Esophagus (tissue), 2 donors: ENCODE measurements around the gene OR52E2. TPM values are rescaled to one million over a fixed set of nuclear protein-coding genes. Genes with fewer than 3 reads are reported as not detected.
"Not testable (repeated sequence)": the region's sequence is repeated elsewhere in the genome, so short reads cannot be mapped to it uniquely, and the experiment has no call there.

Experiments used
- H3K27ac ChIP-seq, 2 donors: one replicate each; pipeline ENCODE4 v1.5.1; 2013; ENCODE audit warnings: low read depth in 2 of 2, mild to moderate bottlenecking in 2 of 2, inconsistent platforms in 1 of 2, low read length in 1 of 2, moderate library complexity in 1 of 2
- H3K27me3 ChIP-seq, 2 donors: one replicate each; pipeline ENCODE4 v1.6.1; 2013; ENCODE audit warnings: low read length in 2 of 2, control low read depth in 1 of 2, mild to moderate bottlenecking in 1 of 2; ENCODE audit not compliant: insufficient read depth in 2 of 2, control insufficient read depth in 1 of 2
- H3K36me3 ChIP-seq, 2 donors: one replicate each; pipeline ENCODE4 v1.6.1; 2013; ENCODE audit warnings: low read length in 1 of 2; ENCODE audit not compliant: control insufficient read depth in 2 of 2, insufficient read depth in 2 of 2
- H3K4me1 ChIP-seq, 2 donors: one replicate each; pipeline ENCODE4 v1.6.1; 2013; ENCODE audit warnings: low read length in 1 of 2; ENCODE audit not compliant: control insufficient read depth in 2 of 2, insufficient read depth in 2 of 2
- H3K4me3 ChIP-seq, 2 donors: one replicate each; pipeline ENCODE4 v1.5.1; 2013; ENCODE audit warnings: low read length in 2 of 2, mild to moderate bottlenecking in 2 of 2, low read depth in 1 of 2, moderate library complexity in 1 of 2
- H3K9me3 ChIP-seq, 2 donors: one replicate each; pipeline ENCODE4 v1.6.1; 2013; ENCODE audit warnings: mild to moderate bottlenecking in 2 of 2, low read depth in 1 of 2, low read length in 1 of 2, moderate library complexity in 1 of 2; ENCODE audit not compliant: control insufficient read depth in 2 of 2, insufficient read depth in 1 of 2
- WGBS, 2 donors: extraction: QIAGEN DNeasy Blood & Tissue Kit; methylation state at CpG; one replicate each; pipeline ENCODE4 v1.1.7; 2013; 5-methylcytosine and 5-hydroxymethylcytosine counted together
- polyA plus RNA-seq, 2 donors: library from polyadenylated mRNA; stranded (reverse); fragments of 200-250 nt; gene quantifications; one replicate each; pipeline ENCODE4 v1.2.3, GENCODE V29; 2013
- donor health status: healthy with polysubstance abuse.
- donor health status: Bipolar disorder and iron deficiency.

The OR52E2 gene
- polyA plus RNA-seq, 2 donors: not detected

GRCh38 chr11:5071799-5072198 is 12.4 kb upstream of the OR52E2 start:
- no peaks in the 10 kb centered on the region for H3K27me3 ChIP-seq
- H3K36me3 ChIP-seq: no peaks in the 10 kb centered on the region
- H3K9me3 ChIP-seq: no peaks in the 10 kb centered on the region
- no peak overlapping the region for H3K27ac ChIP-seq
- H3K4me1 ChIP-seq: no peaks in the 10 kb centered on the region
- H3K4me3 ChIP-seq: no peak overlapping the region
- 53 to 57% methylated on average over 3 of the region's 3 CpGs for WGBS, 2 donors

- 58 to 62% methylated on average over 3 of the region's 3 CpGs for WGBS, 2 donors
- Histone ChIP-seq H3K4me3 (no peak within 1 kb of the TSS), H3K4me1 (no peaks in the 10 kb centered on the region), H3K9me3 (no peaks in the 10 kb centered on the region), H3K27me3 (no peaks in the 10 kb centered on the region), H3K27ac (no peak within 1 kb of the TSS), H3K36me3 (no peaks in the 10 kb centered on the region)
Observed at GRCh38 chr11:5069272-5069671, 9.8 kb upstream of the OR52E2 start, which contains the start of gene OR52E1. Gene OR52E1 (plus strand): TSS chr11:5069572.

GRCh38 chr11:5065027-5065426 is 5.6 kb upstream of the OR52E2 start:
- H3K9me3 ChIP-seq: no peaks in the 10 kb centered on the region
- H3K4me3 ChIP-seq: no peak overlapping the region
- no peaks in the 10 kb centered on the region for H3K36me3 ChIP-seq
- H3K4me1 ChIP-seq: no peaks in the 10 kb centered on the region
- WGBS, 2 donors: 26 to 29% methylated on average over 1 of the region's 1 CpG
- H3K27me3 ChIP-seq: no peaks in the 10 kb centered on the region
- no peak overlapping the region for H3K27ac ChIP-seq

GRCh38 chr11:5058679-5059078 is 748 bp downstream of the OR52E2 start:
- H3K36me3 ChIP-seq, H3K27me3 ChIP-seq, H3K4me3 ChIP-seq, H3K9me3 ChIP-seq, H3K27ac ChIP-seq, H3K4me1 ChIP-seq: not testable (repeated sequence)
- WGBS, 2 donors: 64 to 77% methylated on average over 5 of the region's 5 CpGs

- Histone ChIP-seq H3K9me3 (no peaks in the 10 kb centered on the region), H3K27ac (no peak overlapping the region), H3K36me3 (no peaks in the 10 kb centered on the region), H3K4me1 (no peaks in the 10 kb centered on the region), H3K27me3 (no peaks in the 10 kb centered on the region), H3K4me3 (no peak overlapping the region)
- WGBS, 2 donors: 77 to 85% methylated on average over 15 of the region's 15 CpGs
Observed at GRCh38 chr11:5046754-5047330, 12.6 kb downstream of the OR52E2 start.

- no peaks in the 10 kb centered on the region for H3K36me3 ChIP-seq
- no peaks in the 10 kb centered on the region for H3K4me1 ChIP-seq
- H3K27ac ChIP-seq: no peak within 1 kb of the TSS
- no peaks in the 10 kb centered on the region for H3K27me3 ChIP-seq
- H3K4me3 ChIP-seq: no peak within 1 kb of the TSS
- WGBS, 2 donors: 57 to 78% methylated on average over 1 of the region's 1 CpG
- no peaks in the 10 kb centered on the region for H3K9me3 ChIP-seq
Observed at GRCh38 chr11:5046226-5046625, 13.2 kb downstream of the OR52E2 start, which contains the start of gene OR52J3. Gene OR52J3 (plus strand): TSS chr11:5046526. CDS start chr11:5046526, 0 bp downstream.

GRCh38 chr11:5043380-5043779 is 16.0 kb downstream of the OR52E2 start:
- Histone ChIP-seq H3K27me3 (no peaks in the 10 kb centered on the region), H3K27ac (no peak overlapping the region), H3K36me3 (no peaks in the 10 kb centered on the region), H3K4me1 (no peaks in the 10 kb centered on the region), H3K4me3 (no peak overlapping the region), H3K9me3 (no peaks in the 10 kb centered on the region)
- 55 to 57% methylated on average over 2 of the region's 2 CpGs for WGBS, 2 donors

GRCh38 chr11:5042091-5042490 is 17.3 kb downstream of the OR52E2 start:
- H3K4me3 ChIP-seq: no peak overlapping the region
- no peaks in the 10 kb centered on the region for H3K27me3 ChIP-seq
- H3K27ac ChIP-seq: no peak overlapping the region
- no peaks in the 10 kb centered on the region for H3K9me3 ChIP-seq
- 66 to 81% methylated on average over 3 of the region's 3 CpGs for WGBS, 2 donors
- H3K4me1 ChIP-seq: no peaks in the 10 kb centered on the region
- H3K36me3 ChIP-seq: no peaks in the 10 kb centered on the region

GRCh38 chr11:5040876-5041275 is 18.6 kb downstream of the OR52E2 start:
- Histone ChIP-seq H3K27ac (no peak overlapping the region), H3K4me3 (no peak overlapping the region), H3K9me3 (no peaks in the 10 kb centered on the region), H3K36me3 (no peaks in the 10 kb centered on the region), H3K27me3 (no peaks in the 10 kb centered on the region), H3K4me1 (no peaks in the 10 kb centered on the region)
- 55 to 73% methylated on average over 4 of the region's 4 CpGs for WGBS, 2 donors

DNA sequence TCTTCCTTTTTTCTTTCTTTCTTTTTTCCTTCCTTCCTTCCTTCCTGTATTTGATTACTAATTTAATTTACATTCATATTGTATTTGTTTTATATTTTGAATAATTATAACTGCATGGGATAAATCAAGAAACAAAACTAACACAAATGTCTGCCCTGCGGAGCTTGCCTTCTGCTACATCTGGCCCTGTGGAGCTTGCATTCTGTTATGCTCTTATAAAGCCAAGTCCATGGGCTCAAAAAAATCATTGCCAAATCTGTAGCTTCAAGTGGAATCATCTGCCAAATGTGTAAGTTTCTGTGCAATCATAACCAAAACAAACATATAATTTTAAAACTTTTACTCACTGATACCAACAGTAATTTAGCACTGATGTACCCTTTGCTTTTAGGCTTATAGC is 21.1 kb downstream of the OR52E2 start:
- no peaks in the 10 kb centered on the region for H3K9me3 ChIP-seq
- H3K36me3 ChIP-seq: no peaks in the 10 kb centered on the region
- no peak overlapping the region for H3K27ac ChIP-seq
- 86% methylated on average over 1 of the region's 1 CpG for WGBS, 2 donors
- no peaks in the 10 kb centered on the region for H3K4me1 ChIP-seq
- no peak overlapping the region for H3K4me3 ChIP-seq
- H3K27me3 ChIP-seq: no peaks in the 10 kb centered on the region
